C4-2B (cell line): Measurements from ENCODE around the gene CROCC.

Experiments used
- H3K27ac ChIP-seq: fragments of 450-650 bp; 2 replicates; pipeline ENCODE4 v1.5.1; 2017
- CTCF ChIP-seq: fragments of 450-650 bp; conservative IDR thresholded peaks from 2 replicates; pipeline ENCODE4 v1.5.1; 2017; ENCODE audit warnings: mild to moderate bottlenecking
- ZFX ChIP-seq: fragments of 450-650 bp; IDR thresholded peaks from 2 replicates; pipeline ENCODE4 v1.6.1; 2017

Gene CROCC

GRCh38 chr1:17018849-17019248 lies 97.1 kb downstream of the CROCC start:
- no peak for TF ChIP-seq CTCF
- TF ChIP-seq ZFX, result no peak
- no peak overlapping the region for H3K27ac ChIP-seq

- TF ChIP-seq CTCF (no peak), ZFX (no peak)
- H3K27ac ChIP-seq, result no peak overlapping the region
Measured at GRCh38 chr1:17020502-17020901, 98.8 kb downstream of the CROCC start.

- no peak overlapping the region for H3K27ac ChIP-seq
- no peak for TF ChIP-seq CTCF
- TF ChIP-seq ZFX, result no peak
Measured at GRCh38 chr1:17021896-17022295, 100.2 kb downstream of the CROCC start.
